Neural progenitor cell (in vitro differentiated cells): Measurements from ENCODE around the gene FLT4. TPM values are rescaled to one million over a fixed set of nuclear protein-coding genes. Genes with fewer than 3 reads are reported as not detected.
"Not testable (repeated sequence)": the region's sequence is repeated elsewhere in the genome, so short reads cannot be mapped to it uniquely, and the experiment has no call there.

Experiments
- DNase-seq: peaks from one replicate; pipeline ENCODE4 v3.0.0-alpha.2; 2016; ENCODE audit warnings: low spot score
- H2AFZ ChIP-seq: fragments of 200-600 bp; sonication (generic); replicated peaks from 2 replicates; pipeline ENCODE4 v1.6.1; 2016; ENCODE audit warnings: antibody characterized with exemption
- H3F3A ChIP-seq: fragments of 200-600 bp; sonication (generic); 2 replicates; pipeline ENCODE4 v1.6.1; 2016; ENCODE audit warnings: antibody characterized with exemption, low read depth
- H3K27ac ChIP-seq: fragments of 200-600 bp; sonication (generic); 2 replicates; pipeline ENCODE4 v1.5.1; 2016; ENCODE audit warnings: mild to moderate bottlenecking
- H3K27me3 ChIP-seq: fragments of 200-600 bp; sonication (generic); 2 replicates; pipeline ENCODE4 v1.6.1; 2016; ENCODE audit warnings: mild to moderate bottlenecking, moderate library complexity
- H3K36me3 ChIP-seq: fragments of 200-600 bp; sonication (generic); 2 replicates; pipeline ENCODE4 v1.5.1; 2016
- H3K4me1 ChIP-seq: fragments of 200-600 bp; sonication (generic); 2 replicates; pipeline ENCODE4 v1.6.1; 2016; ENCODE audit warnings: mixed run types
- H3K4me2 ChIP-seq: fragments of 200-600 bp; sonication (generic); 2 replicates; pipeline ENCODE4 v1.6.1; 2016
- H3K4me3 ChIP-seq: fragments of 200-600 bp; sonication (generic); 2 replicates; pipeline ENCODE4 v1.5.1; 2016
- H3K79me2 ChIP-seq: fragments of 200-600 bp; sonication (generic); 2 replicates; pipeline ENCODE4 v1.6.1; 2016; ENCODE audit warnings: low read depth
- H3K9ac ChIP-seq: fragments of 200-600 bp; sonication (generic); 2 replicates; pipeline ENCODE4 v1.6.1; 2016
- H3K9me3 ChIP-seq: fragments of 200-600 bp; sonication (generic); 2 replicates; pipeline ENCODE4 v1.5.1; 2016; ENCODE audit warnings: low read depth
- H4K20me1 ChIP-seq: fragments of 200-600 bp; sonication (generic); 2 replicates; pipeline ENCODE4 v1.6.1; 2016; ENCODE audit warnings: low read depth
- H3K27ac Mint-ChIP-seq: 3 replicates; pipeline ENCODE4 v1.8.0; 2021; ENCODE audit warnings: mixed read lengths
- H3K27me3 Mint-ChIP-seq: 2 replicates; pipeline ENCODE4 v1.8.0; 2022; ENCODE audit warnings: low read depth, mild to moderate bottlenecking, inconsistent platforms, moderate library complexity, mixed read lengths; ENCODE audit not compliant: insufficient read depth
- H3K36me3 Mint-ChIP-seq: 3 replicates; pipeline ENCODE4 v1.8.0; 2021; ENCODE audit warnings: mixed read lengths
- H3K4me1 Mint-ChIP-seq: 3 replicates; pipeline ENCODE4 v1.8.0; 2021; ENCODE audit warnings: mixed read lengths
- H3K4me3 Mint-ChIP-seq: 3 replicates; pipeline ENCODE4 v1.8.0; 2021; ENCODE audit warnings: mild to moderate bottlenecking, moderate library complexity, mixed read lengths
- H3K9me3 Mint-ChIP-seq: 3 replicates; pipeline ENCODE4 v1.8.0; 2020; ENCODE audit warnings: mixed read lengths
- CTCF ChIP-seq: fragments of 200-600 bp; sonication (generic); IDR thresholded peaks from 2 replicates; pipeline ENCODE4 v1.5.1; 2017; ENCODE audit warnings: antibody characterized with exemption, mild to moderate bottlenecking
- EZH2 ChIP-seq: fragments of 200-600 bp; sonication (generic); IDR thresholded peaks from 2 replicates; pipeline ENCODE4 v1.6.1; 2017; ENCODE audit warnings: antibody characterized with exemption, mild to moderate bottlenecking, moderate library complexity
- EZH2phosphoT487 ChIP-seq: fragments of 200-600 bp; sonication (generic); IDR thresholded peaks from 2 replicates; pipeline ENCODE4 v1.6.1; 2017; ENCODE audit warnings: antibody characterized with exemption
- total RNA-seq: library from RNA; depleted of rRNA; stranded (reverse); fragments of >200 nt; gene quantifications from 2 replicates; pipeline ENCODE4 v1.2.3, GENCODE V29; 2015; ENCODE audit warnings: low replicate concordance

Gene FLT4
- total RNA-seq, 1 donor from 2014 or later, result 2.3 TPM

GRCh38 chr5:180675036-180675635 lies 25.7 kb upstream of the FLT4 start:
- Histone ChIP-seq H3K9me3 (no peaks in the 10 kb centered on the region), H3K36me3 (no peaks in the 10 kb centered on the region), H4K20me1 (peaks cover 2% of the 10 kb centered on the region), H3K79me2 (no peaks in the 10 kb centered on the region), H3K4me3 (no peak overlapping the region), H3K9ac (no peak overlapping the region), H2AFZ (no peak overlapping the region), H3K4me2 (no peak overlapping the region), H3K4me1 (no peaks in the 10 kb centered on the region), H3F3A (no peaks in the 10 kb centered on the region), H3K27ac (no peak overlapping the region), H3K27me3 (peaks cover 54% of the 10 kb centered on the region)
- Mint-ChIP-seq H3K4me1 (peaks cover 7% of the 10 kb centered on the region), H3K9me3 (no peaks in the 10 kb centered on the region), H3K36me3 (peaks cover 1% of the 10 kb centered on the region), H3K27me3 (peaks cover 26% of the 10 kb centered on the region), H3K27ac (no peak overlapping the region), H3K4me3 (peak overlapping the region; percentile 80)
- TF ChIP-seq EZH2 (no peak), EZH2phosphoT487 (no peak), CTCF (no peak)
- no peak for DNase-seq

GRCh38 chr5:180674090-180674475 lies 24.7 kb upstream of the FLT4 start:
- peaks cover 22% of the 10 kb centered on the region for H3K27me3 Mint-ChIP-seq
- not testable (repeated sequence) for H3K27ac Mint-ChIP-seq, H3K9me3 ChIP-seq, H3K9me3 Mint-ChIP-seq, H4K20me1 ChIP-seq, H3K27ac ChIP-seq, H3F3A ChIP-seq, H3K36me3 Mint-ChIP-seq, H3K79me2 ChIP-seq, H3K9ac ChIP-seq, H3K4me1 ChIP-seq, H3K36me3 ChIP-seq
- H3K4me3 Mint-ChIP-seq, result peak overlapping the region; percentile 80
- TF ChIP-seq EZH2phosphoT487, result peak; percentile 64
- Histone ChIP-seq H2AFZ (peak overlapping the region; percentile 56), H3K4me2 (peak overlapping the region; percentile 99), H3K27me3 (peaks cover 54% of the 10 kb centered on the region), H3K4me3 (peak overlapping the region; percentile 77)
- DNase-seq, result peak; percentile 32
- peaks cover 10% of the 10 kb centered on the region for H3K4me1 Mint-ChIP-seq

GRCh38 chr5:180673371-180674089 lies 24.1 kb upstream of the FLT4 start:
- Mint-ChIP-seq H3K4me1 (peaks cover 10% of the 10 kb centered on the region), H3K9me3 (no peaks in the 10 kb centered on the region), H3K27ac (no peak overlapping the region), H3K36me3 (peaks cover 1% of the 10 kb centered on the region), H3K4me3 (peak overlapping the region; percentile 75), H3K27me3 (peaks cover 24% of the 10 kb centered on the region)
- TF ChIP-seq EZH2phosphoT487, result peak; percentile 68
- peak; percentile 81 for TF ChIP-seq EZH2
- peak; percentile 56 for TF ChIP-seq CTCF
- peaks cover 54% of the 10 kb centered on the region for H3K27me3 ChIP-seq
- peaks cover 2% of the 10 kb centered on the region for H4K20me1 ChIP-seq
- peak; percentile 69 for DNase-seq
- H2AFZ ChIP-seq, result peak overlapping the region; percentile 56
- no peaks in the 10 kb centered on the region for H3K79me2 ChIP-seq
- H3K9ac ChIP-seq, result no peak overlapping the region
- no peaks in the 10 kb centered on the region for H3K4me1 ChIP-seq
- no peaks in the 10 kb centered on the region for H3F3A ChIP-seq
- H3K27ac ChIP-seq, result no peak overlapping the region
- H3K4me3 ChIP-seq, result peak overlapping the region; percentile 77
- H3K9me3 ChIP-seq, result no peaks in the 10 kb centered on the region
- peak overlapping the region; percentile 99 for H3K4me2 ChIP-seq
- H3K36me3 ChIP-seq, result no peaks in the 10 kb centered on the region

GRCh38 chr5:180671958-180672524 lies 22.6 kb upstream of the FLT4 start:
- H3K27ac Mint-ChIP-seq, H3K4me1 ChIP-seq, H3K4me3 ChIP-seq, H3K36me3 ChIP-seq, H4K20me1 ChIP-seq, H3K9me3 ChIP-seq, H3K79me2 ChIP-seq, H3K4me2 ChIP-seq, H3F3A ChIP-seq, DNase-seq, H3K9me3 Mint-ChIP-seq, H3K9ac ChIP-seq, H3K4me3 Mint-ChIP-seq, H3K36me3 Mint-ChIP-seq, H2AFZ ChIP-seq, H3K27ac ChIP-seq: not testable (repeated sequence)
- peaks cover 10% of the 10 kb centered on the region for H3K4me1 Mint-ChIP-seq
- peaks cover 54% of the 10 kb centered on the region for H3K27me3 ChIP-seq
- peaks cover 25% of the 10 kb centered on the region for H3K27me3 Mint-ChIP-seq
